HepG2 (cell line): ENCODE results near the gene U2AF1L4. TPM values are rescaled to one million over a fixed set of nuclear protein-coding genes. Genes with fewer than 3 reads are reported as not detected.

Experiments used
- CBX2 ChIP-seq, 2 experiments: fragments of 200-600 bp in 1 of 2; sonication (generic); formaldehyde crosslinking in 1 of 2; IDR thresholded peaks; 2 replicates each; pipeline versions ENCODE4 v1.7.0 to v1.8.1; 2018 to 2022; ENCODE audit warnings: low read depth in 2 of 2, low read length in 1 of 2, mild to moderate bottlenecking in 1 of 2, missing genetic modification reagents in 1 of 2
- HNRNPLL ChIP-seq: fragments of 200-400 bp; formaldehyde crosslinking; IDR thresholded peaks from 2 replicates; pipeline ENCODE4 v1.6.1; 2017; ENCODE audit warnings: mild to moderate bottlenecking, low read depth, low read length; ENCODE audit not compliant: poor library complexity, severe bottlenecking
- MIER2 ChIP-seq: IDR thresholded peaks from 2 replicates; pipeline ENCODE4 v1.6.1; 2016; ENCODE audit warnings: missing biosample characterization, missing genetic modification reagents
- RFXANK ChIP-seq: IDR thresholded peaks from 2 replicates; pipeline ENCODE4 v1.6.1; 2016
- RNF2 ChIP-seq: fragments of 450-650 bp; conservative IDR thresholded peaks from 2 replicates; pipeline ENCODE4 v1.6.1; 2016; ENCODE audit warnings: low read depth
- SATB2 ChIP-seq: sonication (generic); formaldehyde crosslinking; IDR thresholded peaks from 2 replicates; pipeline ENCODE4 v1.5.0; 2020; ENCODE audit warnings: missing genetic modification reagents
- SNAPC2 ChIP-seq: sonication (generic); formaldehyde crosslinking; IDR thresholded peaks from 2 replicates; pipeline ENCODE4 v1.8.1; 2022; ENCODE audit warnings: mild to moderate bottlenecking, missing genetic modification reagents
- SOX6 ChIP-seq, 2 experiments: fragments of 450-650 bp in 1 of 2; sonication (generic) in 1 of 2; formaldehyde crosslinking in 1 of 2; IDR thresholded peaks; 2 replicates each; pipeline versions ENCODE4 v1.4.0 to v1.6.1; 2017 to 2020; ENCODE audit warnings: antibody characterized with exemption in 1 of 2, mild to moderate bottlenecking in 1 of 2, missing genetic modification reagents in 1 of 2
- TBX2 ChIP-seq: sonication (generic); formaldehyde crosslinking; IDR thresholded peaks from 2 replicates; pipeline ENCODE4 v1.5.0; 2020; ENCODE audit warnings: missing genetic modification reagents, mild to moderate bottlenecking, borderline replicate concordance
- ZEB1 ChIP-seq: IDR thresholded peaks from 2 replicates; pipeline ENCODE4 v1.6.1; 2012; ENCODE audit warnings: mild to moderate bottlenecking, low read depth, inconsistent platforms; ENCODE audit not compliant: insufficient replicate concordance
- ZFP90 ChIP-seq: sonication (generic); formaldehyde crosslinking; IDR thresholded peaks from 2 replicates; pipeline ENCODE4 v1.8.0; 2022; ENCODE audit warnings: missing genetic modification reagents, mild to moderate bottlenecking, inconsistent platforms, borderline replicate concordance
- ZKSCAN1 ChIP-seq: fragments of 150-350 bp; IDR thresholded peaks from 2 replicates; pipeline ENCODE4 v1.6.1; 2014; ENCODE audit warnings: low read length
- ZNF121 ChIP-seq: sonication (generic); formaldehyde crosslinking; IDR thresholded peaks from 2 replicates; pipeline ENCODE4 v1.5.0; 2020; ENCODE audit warnings: mild to moderate bottlenecking, missing genetic modification reagents
- ZNF367 ChIP-seq: sonication (generic); formaldehyde crosslinking; IDR thresholded peaks from 2 replicates; pipeline ENCODE4 v1.4.0; 2020; ENCODE audit warnings: missing genetic modification reagents, borderline replicate concordance
- ZNF550 ChIP-seq: sonication (generic); formaldehyde crosslinking; IDR thresholded peaks from 2 replicates; pipeline ENCODE4 v1.4.0; 2020; ENCODE audit warnings: mild to moderate bottlenecking, missing genetic modification reagents, borderline replicate concordance
- polyA plus RNA-seq, 8 experiments: library from polyadenylated mRNA; depleted of rRNA in 3 of 8; stranded (reverse) in 7 of 8; unstranded in 1 of 8; fragments of >200 nt; fragmentation: Illumina TruSeq in 4 of 8; extraction: Trizol in 4 of 8; gene quantifications; 2 replicates each; pipeline versions ENCODE4 v1.2.1 to v1.2.3, GENCODE V29; 2011 to 2016; ENCODE audit warnings: low read depth in 4 of 8, missing spikeins in 1 of 8, mixed read lengths in 1 of 8; ENCODE audit not compliant: insufficient read depth in 1 of 8
- total RNA-seq, 5 experiments: library from RNA; depleted of rRNA; stranded (reverse); fragments of >200 nt; fragmentation: Illumina TruSeq; extraction: Trizol; gene quantifications; 2 replicates each; pipeline ENCODE4 v1.2.3, GENCODE V29; 2016; ENCODE audit warnings: low read depth in 1 of 5
- TF ChIP-seq, protein P1 (sequence below): sonication (generic); formaldehyde crosslinking; IDR thresholded peaks from 2 replicates; pipeline ENCODE4 v1.4.0; 2020; ENCODE audit warnings: missing genetic modification reagents
- TF ChIP-seq, protein P2 (sequence below): sonication (generic); formaldehyde crosslinking; IDR thresholded peaks from 2 replicates; pipeline ENCODE4 v1.4.0; 2020; ENCODE audit warnings: missing genetic modification reagents
- TF ChIP-seq, protein P3 (sequence below): sonication (generic); formaldehyde crosslinking; conservative IDR thresholded peaks from 2 replicates; pipeline ENCODE4 v1.8.0; 2022; ENCODE audit warnings: missing genetic modification reagents
- TF ChIP-seq, protein P4 (sequence below): sonication (generic); formaldehyde crosslinking; IDR thresholded peaks from 2 replicates; pipeline ENCODE4 v1.5.0; 2020; ENCODE audit warnings: missing genetic modification reagents
- TF ChIP-seq, protein P5 (sequence below): sonication (generic); formaldehyde crosslinking; IDR thresholded peaks from 2 replicates; pipeline ENCODE4 v1.4.0; 2020; ENCODE audit warnings: missing genetic modification reagents

U2AF1L4 gene
- total and polyA plus RNA-seq, 2 of the 13 experiments (the other 11 are each of a cell fraction or from before 2014, with no cell fraction given) = 7.9 to 15.4 TPM

DNA sequence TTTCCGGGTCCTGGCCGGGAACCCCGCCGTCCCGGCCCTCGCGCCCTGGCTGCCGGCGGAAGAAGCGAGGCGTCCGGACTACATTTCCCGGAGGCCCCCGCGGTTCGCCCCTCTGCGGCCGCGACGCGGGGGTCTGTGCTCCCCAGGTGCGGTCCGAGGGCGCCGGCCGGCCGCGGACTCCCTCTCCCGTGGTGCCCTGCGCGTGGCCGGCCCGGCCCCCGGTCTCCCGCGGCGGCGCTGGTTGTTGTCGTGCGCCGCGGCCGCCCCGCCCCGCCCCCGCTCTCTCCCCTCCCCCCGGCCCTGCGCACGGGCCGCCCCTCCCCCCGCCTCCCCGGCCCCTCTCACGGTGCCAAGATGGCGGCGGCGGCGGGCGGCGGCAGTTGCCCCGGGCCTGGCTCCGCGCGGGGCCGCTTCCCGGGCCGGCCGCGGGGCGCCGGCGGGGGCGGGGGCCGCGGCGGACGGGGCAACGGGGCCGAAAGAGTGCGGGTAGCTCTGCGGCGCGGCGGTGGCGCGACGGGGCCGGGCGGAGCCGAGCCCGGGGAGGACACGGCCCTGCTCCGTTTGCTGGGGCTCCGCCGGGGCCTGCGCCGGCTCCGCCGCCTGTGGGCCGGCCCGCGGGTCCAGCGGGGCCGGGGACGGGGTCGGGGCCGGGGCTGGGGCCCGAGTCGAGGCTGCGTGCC, 27.4 kb downstream of the U2AF1L4 start, which contains the start of gene KMT2B (continued):
- TF ChIP-seq CBX2 (IDR thresholded peaks at IDR 0.05; ENCODE audit: low read depth, low read length) (no peak), CBX2 (CRISPR knock-in tag; IDR thresholded peaks at IDR 0.05; ENCODE audit: low read depth) (no peak), ZNF121 (CRISPR knock-in tag) (no peak), HNRNPLL (no peak), ZNF550 (no peak), SOX6 (IDR thresholded peaks at IDR 0.05) (no peak), SOX6 (CRISPR knock-in tag; IDR thresholded peaks at IDR 0.05) (no peak), ZKSCAN1 (no peak), ZEB1 (no peak), RFXANK (no peak), SATB2 (CRISPR knock-in tag) (no peak), TBX2 (CRISPR knock-in tag) (0 out of 2 replicates have a peak, but pooled peaks have one; percentile 2), ZNF367 (CRISPR knock-in tag) (no peak), ZFP90 (CRISPR knock-in tag) (no peak), SNAPC2 (no peak), MIER2 (CRISPR knock-in tag) (no peak), RNF2 (no peak)
- TF ChIP-seq, protein P1, sequence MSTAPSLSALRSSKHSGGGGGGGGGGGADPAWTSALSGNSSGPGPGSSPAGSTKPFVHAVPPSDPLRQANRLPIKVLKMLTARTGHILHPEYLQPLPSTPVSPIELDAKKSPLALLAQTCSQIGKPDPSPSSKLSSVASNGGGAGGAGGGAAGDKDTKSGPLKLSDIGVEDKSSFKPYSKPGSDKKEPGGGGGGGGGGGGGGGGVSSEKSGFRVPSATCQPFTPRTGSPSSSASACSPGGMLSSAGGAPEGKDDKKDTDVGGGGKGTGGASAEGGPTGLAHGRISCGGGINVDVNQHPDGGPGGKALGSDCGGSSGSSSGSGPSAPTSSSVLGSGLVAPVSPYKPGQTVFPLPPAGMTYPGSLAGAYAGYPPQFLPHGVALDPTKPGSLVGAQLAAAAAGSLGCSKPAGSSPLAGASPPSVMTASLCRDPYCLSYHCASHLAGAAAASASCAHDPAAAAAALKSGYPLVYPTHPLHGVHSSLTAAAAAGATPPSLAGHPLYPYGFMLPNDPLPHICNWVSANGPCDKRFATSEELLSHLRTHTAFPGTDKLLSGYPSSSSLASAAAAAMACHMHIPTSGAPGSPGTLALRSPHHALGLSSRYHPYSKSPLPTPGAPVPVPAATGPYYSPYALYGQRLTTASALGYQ (CRISPR knock-in tag) = no peak
- TF ChIP-seq, protein P2, sequence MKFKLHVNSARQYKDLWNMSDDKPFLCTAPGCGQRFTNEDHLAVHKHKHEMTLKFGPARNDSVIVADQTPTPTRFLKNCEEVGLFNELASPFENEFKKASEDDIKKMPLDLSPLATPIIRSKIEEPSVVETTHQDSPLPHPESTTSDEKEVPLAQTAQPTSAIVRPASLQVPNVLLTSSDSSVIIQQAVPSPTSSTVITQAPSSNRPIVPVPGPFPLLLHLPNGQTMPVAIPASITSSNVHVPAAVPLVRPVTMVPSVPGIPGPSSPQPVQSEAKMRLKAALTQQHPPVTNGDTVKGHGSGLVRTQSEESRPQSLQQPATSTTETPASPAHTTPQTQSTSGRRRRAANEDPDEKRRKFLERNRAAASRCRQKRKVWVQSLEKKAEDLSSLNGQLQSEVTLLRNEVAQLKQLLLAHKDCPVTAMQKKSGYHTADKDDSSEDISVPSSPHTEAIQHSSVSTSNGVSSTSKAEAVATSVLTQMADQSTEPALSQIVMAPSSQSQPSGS = no peak
- TF ChIP-seq, protein P3, sequence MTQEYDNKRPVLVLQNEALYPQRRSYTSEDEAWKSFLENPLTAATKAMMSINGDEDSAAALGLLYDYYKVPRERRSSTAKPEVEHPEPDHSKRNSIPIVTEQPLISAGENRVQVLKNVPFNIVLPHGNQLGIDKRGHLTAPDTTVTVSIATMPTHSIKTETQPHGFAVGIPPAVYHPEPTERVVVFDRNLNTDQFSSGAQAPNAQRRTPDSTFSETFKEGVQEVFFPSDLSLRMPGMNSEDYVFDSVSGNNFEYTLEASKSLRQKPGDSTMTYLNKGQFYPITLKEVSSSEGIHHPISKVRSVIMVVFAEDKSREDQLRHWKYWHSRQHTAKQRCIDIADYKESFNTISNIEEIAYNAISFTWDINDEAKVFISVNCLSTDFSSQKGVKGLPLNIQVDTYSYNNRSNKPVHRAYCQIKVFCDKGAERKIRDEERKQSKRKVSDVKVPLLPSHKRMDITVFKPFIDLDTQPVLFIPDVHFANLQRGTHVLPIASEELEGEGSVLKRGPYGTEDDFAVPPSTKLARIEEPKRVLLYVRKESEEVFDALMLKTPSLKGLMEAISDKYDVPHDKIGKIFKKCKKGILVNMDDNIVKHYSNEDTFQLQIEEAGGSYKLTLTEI (CRISPR knock-in tag) = no peak
- TF ChIP-seq, protein P4, sequence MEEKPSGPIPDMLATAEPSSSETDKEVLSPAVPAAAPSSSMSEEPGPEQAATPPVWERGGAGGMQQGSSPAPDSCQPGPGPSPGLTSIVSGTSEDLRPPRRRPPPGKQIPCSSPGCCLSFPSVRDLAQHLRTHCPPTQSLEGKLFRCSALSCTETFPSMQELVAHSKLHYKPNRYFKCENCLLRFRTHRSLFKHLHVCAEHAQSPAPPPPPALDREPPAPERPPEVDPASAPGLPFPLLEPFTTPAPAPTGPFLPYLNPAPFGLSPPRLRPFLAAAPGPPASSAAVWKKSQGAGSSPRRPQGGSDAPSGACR (CRISPR knock-in tag) = no peak
- TF ChIP-seq, protein P5, sequence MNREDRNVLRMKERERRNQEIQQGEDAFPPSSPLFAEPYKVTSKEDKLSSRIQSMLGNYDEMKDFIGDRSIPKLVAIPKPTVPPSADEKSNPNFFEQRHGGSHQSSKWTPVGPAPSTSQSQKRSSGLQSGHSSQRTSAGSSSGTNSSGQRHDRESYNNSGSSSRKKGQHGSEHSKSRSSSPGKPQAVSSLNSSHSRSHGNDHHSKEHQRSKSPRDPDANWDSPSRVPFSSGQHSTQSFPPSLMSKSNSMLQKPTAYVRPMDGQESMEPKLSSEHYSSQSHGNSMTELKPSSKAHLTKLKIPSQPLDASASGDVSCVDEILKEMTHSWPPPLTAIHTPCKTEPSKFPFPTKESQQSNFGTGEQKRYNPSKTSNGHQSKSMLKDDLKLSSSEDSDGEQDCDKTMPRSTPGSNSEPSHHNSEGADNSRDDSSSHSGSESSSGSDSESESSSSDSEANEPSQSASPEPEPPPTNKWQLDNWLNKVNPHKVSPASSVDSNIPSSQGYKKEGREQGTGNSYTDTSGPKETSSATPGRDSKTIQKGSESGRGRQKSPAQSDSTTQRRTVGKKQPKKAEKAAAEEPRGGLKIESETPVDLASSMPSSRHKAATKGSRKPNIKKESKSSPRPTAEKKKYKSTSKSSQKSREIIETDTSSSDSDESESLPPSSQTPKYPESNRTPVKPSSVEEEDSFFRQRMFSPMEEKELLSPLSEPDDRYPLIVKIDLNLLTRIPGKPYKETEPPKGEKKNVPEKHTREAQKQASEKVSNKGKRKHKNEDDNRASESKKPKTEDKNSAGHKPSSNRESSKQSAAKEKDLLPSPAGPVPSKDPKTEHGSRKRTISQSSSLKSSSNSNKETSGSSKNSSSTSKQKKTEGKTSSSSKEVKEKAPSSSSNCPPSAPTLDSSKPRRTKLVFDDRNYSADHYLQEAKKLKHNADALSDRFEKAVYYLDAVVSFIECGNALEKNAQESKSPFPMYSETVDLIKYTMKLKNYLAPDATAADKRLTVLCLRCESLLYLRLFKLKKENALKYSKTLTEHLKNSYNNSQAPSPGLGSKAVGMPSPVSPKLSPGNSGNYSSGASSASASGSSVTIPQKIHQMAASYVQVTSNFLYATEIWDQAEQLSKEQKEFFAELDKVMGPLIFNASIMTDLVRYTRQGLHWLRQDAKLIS = no peak
